Measurements from ENCODE around the gene TSHZ2.

GRCh38 chr20:53068241-53068640 lies 96.1 kb downstream of the TSHZ2 start:
- TF ChIP-seq SUZ12 (IDR thresholded peaks at IDR 0.05; ENCODE audit: extremely low read depth, insufficient read depth, insufficient read length) = no peak
- no peak for TF ChIP-seq ZNF274 (IDR thresholded peaks at IDR 0.05; ENCODE audit: low read depth, low read length)

All from NT2/D1 (cell line).